Stimulated activated CD4-positive, alpha-beta T cell treated with anti-CD3 and anti-CD28 coated beads, Interleukin-4, amount 100 ng/mL, for 24 hours (primary cell): ENCODE measurements around the gene ILRUN.
"Not testable (repeated sequence)": the region's sequence is repeated elsewhere in the genome, so short reads cannot be mapped to it uniquely, and the experiment has no call there.

Experiments used
- DNase-seq: peaks from one replicate; pipeline ENCODE4 v3.0.0-alpha.2; 2020

Gene ILRUN

DNA sequence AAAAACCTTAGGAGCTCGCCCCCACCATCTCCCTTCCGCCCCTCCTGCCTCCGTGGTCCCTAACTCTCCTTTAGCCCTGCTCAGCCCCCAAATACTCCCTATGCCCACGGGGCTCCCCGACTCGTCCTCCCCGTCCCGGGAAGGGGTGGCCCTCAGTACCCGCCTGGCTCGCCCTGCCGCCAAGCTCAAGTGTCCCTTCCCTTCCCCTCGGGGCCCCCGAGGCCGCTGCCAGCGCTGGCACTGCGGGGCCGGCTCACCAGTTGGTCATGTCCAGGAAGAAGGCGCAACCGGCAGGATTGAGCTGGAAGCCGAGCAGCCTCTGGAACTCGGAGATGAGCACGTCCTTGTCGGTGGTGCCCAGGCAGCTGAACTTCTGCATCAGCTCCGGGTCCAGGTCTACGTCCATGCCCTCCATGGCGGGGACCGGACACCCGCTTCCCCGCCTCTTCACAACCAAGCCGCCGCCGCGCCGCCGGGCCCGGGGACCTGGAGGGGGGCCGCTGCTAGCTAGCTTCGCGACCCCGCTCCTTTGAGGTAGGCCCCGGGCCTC lies 303 bp downstream of the ILRUN start:
- no peak for DNase-seq

DNA sequence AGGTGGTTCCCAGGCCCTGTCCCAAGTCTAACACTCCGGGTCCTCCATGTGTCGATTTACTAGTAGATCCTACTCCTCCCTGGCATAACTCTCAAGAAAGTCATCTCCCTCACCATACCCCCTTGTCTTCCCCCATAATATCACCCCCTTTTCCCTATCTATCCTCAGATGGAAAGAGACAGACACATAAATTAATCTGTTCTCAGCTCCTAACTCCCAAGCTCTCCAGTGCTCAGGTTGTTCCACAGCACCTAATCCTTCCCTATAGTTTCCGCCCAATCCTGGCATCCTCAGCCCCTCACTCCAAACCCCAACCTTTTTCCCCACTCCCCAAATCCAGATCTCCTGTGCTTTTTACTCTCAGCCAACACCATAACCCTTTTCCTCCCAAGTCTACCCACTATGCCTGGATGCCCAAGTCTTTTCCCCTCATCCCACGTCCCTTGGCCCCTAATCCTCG lies 808 bp downstream of the ILRUN start:
- DNase-seq = no peak

DNA sequence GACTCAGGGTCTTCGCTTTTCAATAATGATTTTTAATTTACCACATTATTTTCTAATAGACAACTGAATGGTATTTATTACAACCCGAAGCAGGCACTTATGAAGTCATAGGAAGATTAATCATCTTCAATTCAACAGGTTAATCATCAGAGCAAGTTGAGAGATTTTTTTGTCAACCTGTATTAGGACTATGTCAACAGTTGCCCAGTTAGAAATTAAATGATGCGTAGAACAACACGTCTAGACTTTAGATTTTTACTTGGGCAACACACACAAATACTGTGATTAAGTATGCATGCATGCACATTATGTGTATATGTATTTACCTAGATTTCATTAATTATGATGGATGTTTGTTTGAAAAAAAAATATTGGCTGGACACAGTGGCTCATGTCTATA lies 4.3 kb downstream of the ILRUN start:
- DNase-seq = no peak

DNA sequence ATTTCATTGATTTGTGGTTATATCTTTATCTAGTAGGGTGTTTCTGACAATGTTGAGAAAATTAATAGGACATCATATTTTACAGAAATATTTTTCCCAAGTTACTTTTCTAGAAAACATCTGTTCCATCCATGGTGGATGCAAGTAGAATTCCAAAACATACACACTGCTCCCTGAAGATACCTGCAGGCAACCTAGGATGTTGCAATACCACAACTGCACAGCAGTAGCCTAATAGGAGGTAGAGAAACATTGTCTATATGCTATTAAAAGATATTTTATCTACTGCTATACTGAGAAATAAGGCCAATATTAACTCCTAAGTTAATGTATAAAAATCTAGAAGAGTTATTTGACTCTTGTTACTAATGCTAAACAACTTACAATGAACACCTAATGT lies 6.8 kb downstream of the ILRUN start:
- DNase-seq = no peak

DNA sequence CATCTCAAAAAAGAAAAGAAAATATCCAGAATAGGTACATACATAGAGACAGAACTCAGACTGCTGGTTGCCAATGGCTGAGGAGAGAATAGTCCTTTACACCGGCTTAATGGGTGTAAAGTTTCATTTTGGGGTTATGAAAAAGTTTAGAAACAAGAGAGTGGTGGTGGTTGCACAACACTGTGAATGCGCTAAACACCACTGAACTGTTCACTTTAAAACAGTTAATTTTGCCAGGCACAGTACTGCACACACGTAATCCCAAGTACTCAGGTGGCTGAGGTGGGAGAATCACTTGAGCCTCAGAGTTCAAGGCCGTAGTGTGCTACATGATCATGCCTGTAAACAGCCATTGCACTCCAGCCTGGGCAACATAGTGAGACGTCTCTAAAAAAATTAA lies 7.6 kb downstream of the ILRUN start:
- DNase-seq = no peak

DNA sequence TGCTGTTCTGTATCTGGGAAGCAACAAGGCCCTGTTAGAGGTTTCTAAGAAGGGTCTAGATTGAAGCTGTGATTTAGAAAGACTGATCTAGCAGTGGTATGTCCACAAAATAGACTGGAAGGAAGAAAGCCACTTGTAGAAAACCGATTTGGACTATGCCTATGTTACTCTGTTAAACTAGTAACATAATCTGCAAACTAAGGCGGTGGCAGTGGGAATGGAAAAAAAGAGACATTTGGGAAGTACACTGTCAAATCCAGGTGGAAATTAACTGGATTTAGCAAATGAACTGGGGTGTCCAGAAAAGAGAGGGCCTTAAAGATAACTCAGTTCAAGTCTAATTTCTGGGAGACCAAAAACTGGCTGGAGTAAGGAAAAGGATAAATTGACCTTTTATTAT lies 11.6 kb downstream of the ILRUN start:
- DNase-seq = no peak

DNA sequence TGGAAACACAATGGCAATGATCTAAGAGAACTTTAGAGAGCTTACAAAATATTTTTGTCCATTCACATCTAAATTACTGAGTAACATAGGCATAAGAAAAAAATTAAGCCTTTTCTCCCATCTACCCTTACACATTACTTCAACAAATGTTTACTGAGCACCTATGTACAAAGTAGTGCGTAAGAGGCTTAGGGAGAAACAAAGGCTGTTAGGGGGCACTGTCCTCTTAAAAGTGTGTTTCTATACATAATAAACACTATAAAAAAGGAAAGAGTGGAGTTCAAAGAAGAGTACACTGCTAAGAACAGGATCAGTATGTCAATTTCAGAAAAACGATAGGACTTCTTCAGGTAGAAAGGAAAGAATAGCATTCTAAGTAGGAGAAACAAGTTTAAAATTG lies 12.2 kb downstream of the ILRUN start:
- DNase-seq = no peak

DNA sequence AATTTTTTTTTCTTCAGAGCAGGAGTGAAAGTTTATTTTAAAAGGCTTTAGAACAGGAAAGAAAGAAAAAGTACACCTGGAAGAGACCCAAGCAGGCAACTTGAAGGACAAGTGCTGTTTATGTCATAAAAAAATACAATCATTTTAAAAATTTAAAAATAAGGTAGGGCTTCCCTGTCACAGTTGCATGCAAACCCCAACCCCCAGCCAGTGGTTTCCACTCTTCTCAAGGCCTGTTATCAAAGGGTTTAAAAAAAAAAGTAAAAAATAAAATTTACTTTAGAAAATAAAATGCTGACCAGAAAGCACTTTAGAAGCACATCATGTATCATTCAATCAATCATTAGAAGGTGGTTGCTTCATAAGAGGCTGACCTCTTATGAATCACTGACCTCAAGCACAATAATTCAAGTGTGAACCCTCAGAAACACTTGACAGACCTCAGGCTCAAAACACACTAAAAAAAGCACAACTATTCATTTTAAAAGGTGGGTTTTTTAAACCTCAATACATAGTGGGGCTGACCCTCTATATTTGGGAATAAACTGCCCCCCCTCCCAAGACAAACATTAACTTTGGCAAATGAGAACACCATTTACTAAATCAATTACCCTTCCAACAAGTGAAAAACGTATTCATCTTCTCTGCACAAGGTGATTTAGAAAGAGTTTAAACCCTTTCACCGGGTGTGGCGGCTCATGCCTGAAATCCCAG lies 15.6 kb downstream of the ILRUN start:
- no peak for DNase-seq

DNA sequence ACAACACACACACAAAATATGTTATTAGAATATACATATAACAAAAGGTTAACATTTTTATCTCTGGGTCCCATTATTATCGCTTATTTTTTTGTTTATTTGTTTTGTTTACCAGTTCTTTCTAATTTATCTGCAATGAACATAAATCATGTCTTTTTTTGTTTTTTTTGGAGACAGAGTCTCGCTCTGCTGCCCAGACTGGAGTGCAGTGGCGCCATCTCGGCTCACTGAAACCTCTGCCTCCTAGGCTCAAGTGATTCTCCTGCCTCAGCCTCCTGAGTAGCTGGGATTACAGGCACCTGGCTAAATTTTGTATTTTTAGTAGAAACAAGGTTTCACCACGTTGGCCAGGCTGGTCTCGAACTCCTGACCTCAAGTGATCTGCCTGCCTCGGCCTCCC lies 16.3 kb downstream of the ILRUN start:
- DNase-seq = not testable (repeated sequence)

DNA sequence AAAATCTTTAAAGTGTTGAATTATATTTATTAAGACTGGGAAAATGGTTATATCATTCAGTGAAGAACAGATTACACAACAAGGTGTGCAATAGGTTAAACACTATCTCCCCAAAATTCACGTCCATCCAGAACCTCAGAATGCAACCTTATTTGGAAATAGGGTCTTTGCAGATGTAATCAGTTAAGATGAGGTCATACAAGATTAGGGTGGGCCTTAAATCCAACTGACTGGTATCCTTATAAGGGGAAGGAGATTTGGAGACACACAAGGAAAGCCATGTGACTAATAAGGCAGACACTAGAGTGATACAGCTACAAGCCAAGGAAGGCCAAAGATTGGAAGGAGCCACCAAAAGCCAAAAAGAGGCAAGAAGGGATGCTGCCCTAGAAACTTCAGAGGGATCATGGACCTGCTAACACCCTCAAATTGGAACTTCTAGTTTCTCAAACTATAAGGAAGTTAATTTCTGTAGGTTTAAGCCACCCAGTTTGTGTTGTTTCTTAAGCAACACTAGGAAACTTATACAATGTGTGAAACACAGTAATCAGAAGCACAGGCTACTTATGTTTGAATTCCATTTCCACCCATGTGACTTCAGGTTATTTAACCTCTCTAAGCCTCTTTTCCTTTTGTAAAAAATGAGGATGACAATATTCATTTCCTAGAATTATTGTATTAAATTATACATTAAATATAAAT lies 16.9 kb downstream of the ILRUN start:
- no peak for DNase-seq

DNA sequence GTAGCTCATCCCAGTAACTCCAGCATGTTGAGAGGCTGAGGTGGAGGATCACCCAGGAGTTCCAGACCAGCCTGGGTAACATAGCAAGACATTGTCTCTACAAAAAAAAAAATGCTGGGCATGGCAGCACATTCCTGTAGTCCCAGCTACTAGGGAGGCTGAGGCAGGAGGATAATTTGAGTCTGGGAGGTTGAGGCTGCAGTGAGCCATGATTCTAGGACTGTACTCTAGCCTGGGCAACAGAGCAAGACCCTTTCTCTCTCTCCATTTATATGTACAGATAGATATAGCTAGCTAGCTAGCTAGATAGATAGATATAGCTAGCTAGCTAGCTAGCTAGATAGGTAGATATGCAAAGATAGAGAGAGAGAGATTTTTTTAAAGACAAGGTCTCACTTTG lies 20.4 kb downstream of the ILRUN start:
- no peak for DNase-seq

DNA sequence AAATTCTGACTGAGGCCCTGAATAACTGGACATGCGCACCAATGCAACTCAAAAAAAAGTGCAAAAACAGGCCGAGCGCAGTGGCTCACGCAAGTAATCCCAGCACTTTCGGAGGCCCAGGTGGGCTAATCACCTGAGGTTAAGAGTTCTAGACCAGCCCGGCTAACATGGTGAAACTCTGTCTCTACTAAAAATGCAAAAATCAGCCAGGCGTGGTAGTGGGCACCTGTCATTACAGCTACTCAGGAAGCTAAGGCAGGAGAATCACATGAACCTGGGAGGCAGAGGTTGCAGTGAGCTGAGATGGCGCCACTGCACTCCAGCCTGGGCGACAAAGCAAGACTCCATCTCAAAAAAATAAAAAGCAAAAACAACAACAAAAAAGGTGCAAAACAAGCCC lies 21.6 kb downstream of the ILRUN start:
- not testable (repeated sequence) for DNase-seq

DNA sequence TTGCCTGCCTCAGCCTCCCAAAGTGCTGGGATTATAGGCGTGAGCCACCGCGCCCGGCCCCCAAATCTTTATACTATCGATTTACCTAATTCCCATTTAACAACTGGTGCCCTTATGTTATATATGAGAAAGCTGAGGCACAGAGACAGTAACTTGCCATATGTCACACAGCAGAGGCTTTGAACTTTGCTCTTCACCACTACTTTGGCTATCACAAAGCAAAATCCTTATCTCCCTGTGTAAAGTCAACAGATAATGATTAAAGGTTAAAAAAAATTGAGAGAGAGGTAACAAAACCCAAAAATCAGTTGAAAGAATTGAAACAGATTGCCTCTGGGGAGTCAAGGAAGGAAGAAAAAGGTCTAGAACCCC lies 22.3 kb downstream of the ILRUN start:
- no peak for DNase-seq

DNA sequence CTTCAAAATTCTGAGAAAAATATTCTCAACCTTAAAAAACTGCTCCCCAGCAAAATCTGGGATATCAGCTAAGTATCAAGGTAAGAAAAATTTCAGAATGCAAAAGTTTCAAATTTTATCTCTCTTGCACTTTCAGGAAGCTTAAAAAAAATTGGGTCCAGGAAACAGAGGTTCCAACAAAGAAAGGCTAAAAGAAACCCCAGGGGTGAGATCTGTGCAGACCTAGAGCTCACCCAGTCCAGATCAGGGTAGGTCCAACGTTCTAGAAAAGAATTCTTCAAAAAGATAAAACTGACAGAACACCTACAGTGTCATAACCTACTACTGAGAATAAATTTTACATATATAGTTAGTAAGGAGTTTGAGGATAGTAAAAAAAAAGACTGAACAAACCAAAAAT lies 23.5 kb downstream of the ILRUN start:
- no peak for DNase-seq

DNA sequence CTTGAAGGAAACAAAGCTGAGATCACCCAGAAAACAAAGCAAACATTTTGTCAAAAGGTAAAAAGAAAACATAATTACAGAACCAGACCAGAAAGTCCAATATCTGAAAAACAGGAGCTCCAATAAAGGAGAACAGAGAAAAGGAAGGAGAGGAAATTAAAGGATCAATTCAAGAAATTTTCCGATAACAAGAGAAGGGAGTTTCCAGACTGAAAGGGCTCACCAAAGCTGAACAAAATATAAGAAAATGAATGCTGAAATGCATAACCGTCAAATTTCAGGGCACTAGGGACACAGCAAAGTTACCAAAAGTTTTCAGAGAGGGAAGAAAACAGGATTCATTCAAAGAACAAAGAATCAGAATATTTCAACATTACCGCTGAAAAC lies 23.9 kb downstream of the ILRUN start:
- no peak for DNase-seq

DNA sequence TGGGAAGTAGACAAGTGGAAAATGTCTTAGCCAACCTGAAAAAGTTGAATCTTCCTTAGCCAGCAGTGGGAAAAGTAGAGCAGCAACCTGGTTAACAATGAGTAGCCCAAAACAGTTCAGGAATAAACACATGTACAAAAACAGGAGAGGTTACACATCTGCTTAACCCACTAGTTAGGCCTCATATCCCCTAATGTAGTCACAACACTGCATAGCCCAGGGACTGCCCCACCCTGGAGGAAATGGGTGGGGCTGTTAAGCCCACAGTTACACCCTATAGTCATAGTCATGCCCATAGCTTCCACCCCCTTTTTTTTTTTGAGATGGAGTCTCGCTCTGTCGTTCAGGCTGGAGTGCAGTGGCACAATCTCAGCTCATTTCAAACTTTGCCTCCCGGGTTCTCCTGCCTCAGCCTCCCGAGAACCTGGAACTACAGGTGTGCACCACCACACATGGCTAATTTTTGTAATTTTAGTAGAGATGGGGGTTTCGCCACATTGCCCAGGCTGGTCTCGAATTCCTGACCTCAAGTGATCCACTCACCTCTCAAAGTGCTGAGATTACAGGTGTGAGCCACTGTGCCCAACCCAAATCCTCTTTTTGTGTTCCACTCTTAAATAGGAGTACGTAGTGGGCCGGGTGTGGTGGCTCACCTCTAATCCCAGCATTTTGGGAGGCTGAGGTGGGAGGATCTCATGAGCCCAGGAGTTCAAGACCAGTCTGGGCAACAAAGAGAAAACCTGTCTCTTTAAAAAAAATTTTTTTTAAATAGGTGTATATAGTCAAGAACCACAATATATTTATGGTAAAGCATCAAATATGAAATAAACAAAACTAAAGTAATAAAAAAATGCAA lies 24.5 kb downstream of the ILRUN start:
- DNase-seq = peak; percentile 79

DNA sequence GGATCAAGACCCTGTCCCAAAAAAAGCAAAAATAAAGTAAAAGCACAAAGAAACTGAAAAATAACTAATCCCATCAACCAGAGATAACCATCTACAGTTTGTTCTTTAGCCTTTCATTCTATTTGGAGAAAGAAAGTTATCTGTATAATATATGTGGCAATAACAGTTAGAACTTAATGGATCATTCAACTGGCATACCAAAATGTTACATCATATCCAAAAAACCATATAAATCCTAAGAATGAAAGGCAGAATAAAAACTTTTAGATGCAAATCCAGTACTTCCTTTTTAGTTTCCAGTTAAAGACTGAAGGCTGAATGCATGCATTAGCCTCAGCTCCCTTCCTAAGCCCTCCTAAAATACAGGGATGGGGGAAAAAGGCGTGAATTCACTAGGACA lies 25.2 kb downstream of the ILRUN start:
- DNase-seq = no peak

DNA sequence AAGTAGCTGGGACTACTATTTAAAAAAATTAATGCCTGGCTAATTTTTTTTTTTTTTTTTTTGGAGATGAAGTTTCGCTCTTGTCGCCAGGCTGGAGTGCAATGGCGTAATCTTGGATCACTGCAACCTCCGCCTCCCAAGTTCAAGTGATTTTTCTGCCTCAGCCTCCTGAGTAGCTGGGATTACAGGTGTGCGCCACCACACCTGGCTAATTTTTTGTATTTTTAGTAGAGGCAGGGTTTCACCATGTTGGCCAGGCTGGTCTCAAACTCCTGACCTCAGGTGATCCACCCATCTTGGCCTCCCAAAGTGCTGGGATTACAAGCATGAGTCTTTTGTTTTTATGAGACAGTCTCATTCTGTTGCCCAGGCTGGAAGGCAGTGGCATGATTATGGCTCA lies 27.8 kb downstream of the ILRUN start:
- not testable (repeated sequence) for DNase-seq

DNA sequence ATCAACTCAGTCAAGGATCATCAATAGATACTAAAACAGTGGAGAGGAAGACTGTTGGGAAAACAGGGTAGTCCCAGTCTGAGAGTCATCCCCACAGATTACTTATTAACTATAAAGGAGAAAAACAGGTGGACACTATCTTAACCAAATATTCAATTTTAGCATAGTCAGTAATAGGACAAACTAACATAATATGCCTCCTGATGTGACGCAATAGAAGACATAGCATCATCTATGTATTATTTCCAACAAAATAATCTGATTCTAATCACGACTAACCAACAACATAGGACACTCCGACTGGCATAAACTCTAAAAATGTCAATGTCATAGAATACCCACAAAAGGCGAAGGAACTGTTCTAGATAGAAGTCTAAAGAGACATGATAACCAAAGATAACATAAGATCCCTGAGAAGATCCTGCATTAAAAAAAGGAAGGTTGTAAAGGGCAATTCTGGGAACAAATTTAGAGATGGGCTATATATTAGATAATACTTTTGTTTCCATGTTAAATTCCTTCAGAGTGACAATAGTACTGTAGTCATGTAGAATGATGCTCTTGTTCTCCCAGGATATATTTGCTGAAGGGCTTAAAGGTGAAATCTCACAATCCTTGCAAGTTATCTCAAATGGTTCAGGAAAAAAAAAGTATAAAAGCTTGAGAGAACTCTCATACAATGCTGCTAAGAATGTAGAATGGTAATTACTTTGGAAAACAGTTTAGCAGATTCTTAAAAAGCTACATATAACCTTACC lies 28.9 kb downstream of the ILRUN start:
- DNase-seq = no peak

DNA sequence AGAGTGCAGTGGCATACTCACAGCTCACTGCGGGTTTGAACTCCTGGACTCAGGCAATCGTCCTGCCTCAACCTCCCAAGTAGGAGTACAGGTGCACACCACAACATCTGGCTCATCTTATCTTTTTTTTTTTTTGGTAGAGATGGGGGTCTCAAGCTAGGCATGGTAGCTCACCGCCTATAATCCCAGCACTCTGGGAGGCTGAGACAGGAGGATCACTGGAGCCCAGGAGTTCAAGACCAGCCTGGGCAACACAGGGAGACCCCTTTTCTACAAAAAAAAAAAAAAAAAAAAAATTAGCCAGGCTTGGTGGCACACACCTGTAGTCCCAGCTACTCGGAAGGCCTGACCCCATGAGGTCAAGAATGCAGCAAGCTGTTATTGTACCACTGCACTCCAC lies 31.5 kb downstream of the ILRUN start:
- no peak for DNase-seq

DNA sequence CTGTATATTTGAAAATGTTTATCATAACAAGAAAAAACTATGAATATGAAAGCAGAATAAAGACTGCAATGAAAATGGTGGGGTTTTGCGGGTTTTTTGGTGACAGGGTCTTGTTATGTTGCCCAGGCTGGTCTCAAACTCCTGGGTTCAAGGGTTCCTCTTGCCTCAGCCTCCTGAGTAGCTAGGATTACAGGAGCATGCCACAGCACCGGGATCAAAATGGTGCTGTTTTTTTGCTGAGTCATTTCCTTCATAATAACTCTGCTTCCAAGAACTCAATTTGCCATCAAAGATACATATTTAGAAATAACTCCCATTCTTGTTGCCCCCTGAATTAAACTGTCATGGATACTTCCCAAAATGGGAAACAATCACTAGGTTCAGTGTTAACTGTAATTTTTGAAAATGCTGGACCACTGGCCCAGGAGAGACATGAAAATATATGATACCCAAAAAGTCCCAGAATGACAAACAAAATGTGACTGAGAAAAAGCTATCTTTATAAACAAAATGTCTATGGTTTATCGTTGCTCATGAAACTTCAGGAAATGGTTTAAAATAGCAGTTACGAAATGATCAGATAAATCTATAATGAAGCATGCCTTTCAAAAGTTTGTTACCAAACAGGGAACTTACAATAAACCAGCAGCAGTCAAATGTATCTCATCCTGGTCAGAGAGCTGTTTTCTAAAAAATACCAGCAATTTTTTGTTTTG lies 32.2 kb downstream of the ILRUN start:
- DNase-seq = no peak

DNA sequence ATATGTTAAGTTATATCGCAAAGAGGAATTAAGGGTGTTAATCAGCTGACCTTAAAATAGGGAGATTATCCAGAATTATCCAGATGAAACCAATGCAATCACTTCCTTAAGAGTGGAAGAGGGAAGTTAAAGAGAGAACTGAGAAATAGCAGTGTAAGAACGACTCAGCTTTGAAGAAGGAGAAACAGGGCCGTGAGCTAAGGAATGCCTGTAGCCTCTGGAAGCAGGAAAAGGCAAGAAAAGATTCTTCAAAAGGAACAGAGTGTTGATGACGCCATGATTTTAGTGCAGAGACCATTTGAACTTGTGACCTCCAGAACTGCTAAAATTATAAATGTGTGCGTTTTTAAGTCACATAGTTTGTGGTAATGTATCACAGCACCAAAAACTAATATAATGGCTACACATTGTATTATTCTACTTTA lies 32.7 kb downstream of the ILRUN start:
- no peak for DNase-seq
